AG04450 (cell line): ENCODE measurements around the gene GRK5. TPM values are rescaled to one million over a fixed set of nuclear protein-coding genes. Genes with fewer than 3 reads are reported as not detected.
A peak's percentile ranks its signal among the peaks of the same experiment; 100 is the strongest.
"Not testable (repeated sequence)": the region's sequence is repeated elsewhere in the genome, so short reads cannot be mapped to it uniquely, and the experiment has no call there.

Experiments
- CTCF ChIA-PET: fragments of 300-600, 350-600 bp; formaldehyde crosslinking; extraction: SDS; loops from one replicate; lab custom pipeline; 2022; ENCODE audit warnings: antibody characterized with exemption, inconsistent platforms; lab: Charles Lee
- POLR2A ChIA-PET: fragments of 350-600 bp; formaldehyde crosslinking; extraction: SDS; loops from one replicate; lab custom pipeline; 2021; ENCODE audit warnings: antibody characterized with exemption, inconsistent platforms; lab: Yijun Ruan, JAX
- DNase-seq: peaks from one replicate; pipeline ENCODE4 v3.0.0-alpha.2; 2011; ENCODE audit warnings: low read depth, low spot score
- H3K27ac ChIP-seq: one replicate; pipeline ENCODE4 v1.5.1; 2012; ENCODE audit warnings: low read depth, low read length, control low read depth
- H3K27me3 ChIP-seq: one replicate; pipeline ENCODE4 v1.6.0; 2012; ENCODE audit warnings: low read length; ENCODE audit not compliant: control insufficient read depth, insufficient read depth
- H3K4me3 ChIP-seq: 2 replicates; pipeline ENCODE4 v1.5.1; 2011; ENCODE audit warnings: mild to moderate bottlenecking, low read depth, low read length, control low read depth
- H3K9me3 ChIP-seq: 2 replicates; pipeline ENCODE4 v1.5.1; 2012; ENCODE audit warnings: low read length; ENCODE audit not compliant: control insufficient read depth, insufficient read depth
- polyA plus RNA-seq: library from polyadenylated mRNA; depleted of rRNA; stranded (reverse); fragments of >200 nt; gene quantifications from 2 replicates; pipeline ENCODE4 v1.2.3, GENCODE V29; 2011
- TF ChIP-seq, protein P1 (sequence below): IDR thresholded peaks from 2 replicates; pipeline ENCODE4 v1.5.1; 2011; ENCODE audit warnings: low read depth, low read length, control low read depth, inconsistent platforms

Gene GRK5
- polyA plus RNA-seq, 1 experiment, result 27.6 TPM

DNA sequence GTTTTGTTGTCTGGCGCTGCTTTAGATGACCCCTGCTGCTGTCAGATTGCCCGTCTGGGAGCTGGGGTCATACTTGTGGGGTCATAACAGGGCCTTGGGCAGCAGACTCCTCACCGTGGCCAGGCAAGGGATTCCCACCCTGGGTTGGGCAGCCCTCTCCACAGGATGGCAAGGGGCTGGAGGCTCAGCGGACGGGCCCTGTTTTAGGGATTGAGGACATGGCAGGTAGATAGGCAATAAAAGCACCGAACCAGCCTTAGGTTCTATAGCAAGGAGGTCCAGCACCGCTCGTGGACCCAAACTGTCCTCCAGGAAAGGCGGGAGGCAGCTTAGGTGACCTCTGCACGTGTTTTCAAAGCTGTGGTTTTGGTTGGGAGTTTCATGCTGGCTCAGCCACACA is 60.0 kb downstream of the GRK5 start:
- H3K27ac ChIP-seq, result no peak overlapping the region
- POLR2A ChIA-PET, result no interaction called here
- no peak overlapping the region for H3K4me3 ChIP-seq
- no peaks in the 10 kb centered on the region for H3K27me3 ChIP-seq
- peaks cover 3% of the 10 kb centered on the region; the same call in 1 of the 2 replicates for H3K9me3 ChIP-seq
- CTCF ChIA-PET, result no interaction called here
- no peak for DNase-seq
- TF ChIP-seq, protein P1, sequence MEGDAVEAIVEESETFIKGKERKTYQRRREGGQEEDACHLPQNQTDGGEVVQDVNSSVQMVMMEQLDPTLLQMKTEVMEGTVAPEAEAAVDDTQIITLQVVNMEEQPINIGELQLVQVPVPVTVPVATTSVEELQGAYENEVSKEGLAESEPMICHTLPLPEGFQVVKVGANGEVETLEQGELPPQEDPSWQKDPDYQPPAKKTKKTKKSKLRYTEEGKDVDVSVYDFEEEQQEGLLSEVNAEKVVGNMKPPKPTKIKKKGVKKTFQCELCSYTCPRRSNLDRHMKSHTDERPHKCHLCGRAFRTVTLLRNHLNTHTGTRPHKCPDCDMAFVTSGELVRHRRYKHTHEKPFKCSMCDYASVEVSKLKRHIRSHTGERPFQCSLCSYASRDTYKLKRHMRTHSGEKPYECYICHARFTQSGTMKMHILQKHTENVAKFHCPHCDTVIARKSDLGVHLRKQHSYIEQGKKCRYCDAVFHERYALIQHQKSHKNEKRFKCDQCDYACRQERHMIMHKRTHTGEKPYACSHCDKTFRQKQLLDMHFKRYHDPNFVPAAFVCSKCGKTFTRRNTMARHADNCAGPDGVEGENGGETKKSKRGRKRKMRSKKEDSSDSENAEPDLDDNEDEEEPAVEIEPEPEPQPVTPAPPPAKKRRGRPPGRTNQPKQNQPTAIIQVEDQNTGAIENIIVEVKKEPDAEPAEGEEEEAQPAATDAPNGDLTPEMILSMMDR, result no peak

DNA sequence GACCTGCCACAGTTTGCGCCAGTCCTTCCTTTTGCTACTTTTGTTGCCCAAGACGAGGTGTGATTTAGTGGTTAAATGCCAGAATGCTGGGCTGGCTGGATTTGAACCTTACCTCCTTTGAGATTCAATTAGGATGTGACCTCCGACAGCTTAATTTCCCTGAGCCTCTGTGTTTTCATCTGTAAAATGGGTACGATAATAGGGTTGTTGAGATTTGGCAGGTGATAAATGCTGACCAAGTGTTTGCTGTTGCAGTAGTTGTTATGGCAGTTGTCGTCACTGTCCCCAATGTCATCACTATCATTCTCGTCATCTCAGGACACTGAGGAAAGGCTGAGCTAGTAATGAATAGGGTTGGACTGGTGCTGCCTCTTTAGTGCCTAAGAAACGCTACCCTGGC is 61.1 kb downstream of the GRK5 start:
- peaks cover 3% of the 10 kb centered on the region; the same call in 1 of the 2 replicates for H3K9me3 ChIP-seq
- TF ChIP-seq, protein P1, result no peak
- H3K27me3 ChIP-seq, result no peaks in the 10 kb centered on the region
- ChIA-PET CTCF (no interaction called here), POLR2A (no interaction called here)
- H3K27ac ChIP-seq, result no peak overlapping the region
- H3K4me3 ChIP-seq, result no peak overlapping the region
- no peak for DNase-seq

GRCh38 chr10:119268871-119269506 is 61.6 kb downstream of the GRK5 start:
- TF ChIP-seq, protein P1, result no peak
- Histone ChIP-seq H3K9me3 (peaks cover 3% of the 10 kb centered on the region; the same call in 1 of the 2 replicates), H3K4me3 (no peak overlapping the region), H3K27ac (no peak overlapping the region), H3K27me3 (no peaks in the 10 kb centered on the region)
- ChIA-PET POLR2A (no interaction called here), CTCF (no interaction called here)
- no peak for DNase-seq

GRCh38 chr10:119269737-119270136 is 62.4 kb downstream of the GRK5 start:
- H3K4me3 ChIP-seq, result no peak overlapping the region
- ChIA-PET CTCF (no interaction called here), POLR2A (no interaction called here)
- TF ChIP-seq, protein P1, result no peak
- H3K27me3 ChIP-seq, result no peaks in the 10 kb centered on the region
- H3K27ac ChIP-seq, result no peak overlapping the region
- DNase-seq, result no peak
- H3K9me3 ChIP-seq, result peaks cover 3% of the 10 kb centered on the region; the same call in 1 of the 2 replicates

- DNase-seq, result no peak
- Histone ChIP-seq H3K27me3 (no peaks in the 10 kb centered on the region), H3K27ac (peak overlapping the region; percentile 57), H3K4me3 (no peak overlapping the region), H3K9me3 (peaks cover under 1% of the 10 kb centered on the region; the same call in 1 of the 2 replicates)
- ChIA-PET CTCF (interaction anchor here (0.8 to 1.3 kb wide), 6 partner anchors 18 to 72 kb away, joined by 3 to 7 read pairs (median 3); no protein-coding TSS in a partner anchor), POLR2A (interaction anchor here (0.7 to 2.1 kb wide), 6 partner anchors 12 to 143 kb away, joined by 4 to 11 read pairs (median 4); partner anchors contain the start of gene GRK5)
- TF ChIP-seq, protein P1, result no peak
Observed at GRCh38 chr10:119270762-119271366, 63.5 kb downstream of the GRK5 start.

DNA sequence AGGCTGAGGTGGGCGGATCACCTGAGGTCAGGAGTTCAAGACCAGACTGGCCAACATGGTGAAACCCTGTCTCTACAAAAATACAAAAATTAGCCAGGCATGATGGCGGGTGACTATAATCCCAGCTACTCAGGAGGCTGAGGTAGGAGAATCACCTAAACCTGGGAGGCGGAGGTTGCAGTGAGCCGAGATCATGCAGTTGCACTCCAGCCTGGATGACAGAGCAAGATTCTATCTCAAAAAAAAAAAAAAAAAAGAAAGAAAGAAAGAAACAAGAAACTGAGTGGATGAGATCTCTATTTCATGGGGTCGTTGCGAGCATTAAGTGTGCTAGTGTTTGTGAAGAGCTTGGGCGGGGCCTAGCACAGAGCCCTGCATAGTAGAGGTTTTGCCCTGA is 65.0 kb downstream of the GRK5 start:
- H3K4me3 ChIP-seq, H3K9me3 ChIP-seq, DNase-seq, H3K27ac ChIP-seq, H3K27me3 ChIP-seq: not testable (repeated sequence)
- CTCF ChIA-PET, result interaction anchor here (0.6 kb wide), 3 partner anchors 65 to 517 kb away, joined by 3 read pairs; no protein-coding TSS in a partner anchor
- POLR2A ChIA-PET, result interaction anchor here (0.7 to 2.1 kb wide), 4 partner anchors 9 to 577 kb away, joined by 3 to 9 read pairs (median 4); no protein-coding TSS in a partner anchor
